Activated naive CD8-positive, alpha-beta T cell treated with anti-CD3 and anti-CD28 coated beads, Interleukin-2, amount 10 ng/mL, durations not matched to agents 7 days and 5 days (primary cell): ENCODE measurements around the gene MEP1A. TPM values are rescaled to one million over a fixed set of nuclear protein-coding genes. Genes with fewer than 3 reads are reported as not detected.
"Not testable (repeated sequence)": the region's sequence is repeated elsewhere in the genome, so short reads cannot be mapped to it uniquely, and the experiment has no call there.

Experiments used
- ATAC-seq: fragments of 150-1000 bp; cut with Tn5 transposase; one replicate; pipeline ENCODE4 v1.10.0; 2021; ENCODE audit warnings: low read depth, moderate library complexity
- POLR2A ChIA-PET: fragments of 350-600 bp; sonication (Branson Sonifier 250); formaldehyde crosslinking; loops from one replicate; lab custom pipeline; 2021; ENCODE audit warnings: antibody characterized with exemption; lab: Charles Lee
- DNase-seq: peaks from one replicate; pipeline ENCODE4 v3.0.0; 2021
- H3K27ac Mint-ChIP-seq: one replicate; pipeline ENCODE4 v1.8.0; 2022; ENCODE audit warnings: mild to moderate bottlenecking, mixed read lengths
- H3K27me3 Mint-ChIP-seq: one replicate; pipeline ENCODE4 v1.8.0; 2022; ENCODE audit warnings: mild to moderate bottlenecking, moderate library complexity, mixed read lengths
- H3K36me3 Mint-ChIP-seq: one replicate; pipeline ENCODE4 v1.8.0; 2021; ENCODE audit warnings: mild to moderate bottlenecking, mixed read lengths
- H3K4me1 Mint-ChIP-seq: one replicate; pipeline ENCODE4 v1.8.0; 2021; ENCODE audit warnings: mixed read lengths
- H3K4me3 Mint-ChIP-seq: one replicate; pipeline ENCODE4 v1.8.0; 2022; ENCODE audit warnings: mild to moderate bottlenecking, moderate library complexity, mixed read lengths
- H3K9me3 Mint-ChIP-seq: one replicate; pipeline ENCODE4 v1.8.0; 2021; ENCODE audit warnings: mixed read lengths
- total RNA-seq, 2 experiments: library from RNA; stranded (reverse); gene quantifications; one replicate each; pipeline ENCODE4 v1.2.3, GENCODE V29; 2021

The MEP1A gene
- total RNA-seq, 2 experiments from 2014 or later = not detected

- DNase-seq (no peak), ATAC-seq (no peak)
- H3K27me3 Mint-ChIP-seq = peaks cover 6% of the 10 kb centered on the region
- H3K4me3 Mint-ChIP-seq = no peak overlapping the region
- H3K4me1 Mint-ChIP-seq = no peaks in the 10 kb centered on the region
- POLR2A ChIA-PET = no interaction called here
- no peaks in the 10 kb centered on the region for H3K9me3 Mint-ChIP-seq
- no peak overlapping the region for H3K27ac Mint-ChIP-seq
- H3K36me3 Mint-ChIP-seq = no peaks in the 10 kb centered on the region
Observed at GRCh38 chr6:46763466-46763865, 29.7 kb upstream of the MEP1A start.

GRCh38 chr6:46764280-46764679 lies 28.9 kb upstream of the MEP1A start:
- POLR2A ChIA-PET, H3K9me3 Mint-ChIP-seq, H3K27me3 Mint-ChIP-seq, ATAC-seq, H3K4me1 Mint-ChIP-seq, DNase-seq, H3K27ac Mint-ChIP-seq, H3K4me3 Mint-ChIP-seq, H3K36me3 Mint-ChIP-seq: not testable (repeated sequence)

- H3K9me3 Mint-ChIP-seq = no peaks in the 10 kb centered on the region
- no peaks in the 10 kb centered on the region for H3K4me1 Mint-ChIP-seq
- no peak for ATAC-seq
- no peaks in the 10 kb centered on the region for H3K36me3 Mint-ChIP-seq
- H3K27ac Mint-ChIP-seq = no peak overlapping the region
- POLR2A ChIA-PET = no interaction called here
- no peak overlapping the region for H3K4me3 Mint-ChIP-seq
- no peak for DNase-seq
- peaks cover 6% of the 10 kb centered on the region for H3K27me3 Mint-ChIP-seq
Observed at GRCh38 chr6:46764961-46765360, 28.2 kb upstream of the MEP1A start.

- Mint-ChIP-seq H3K27ac (no peak overlapping the region), H3K27me3 (peaks cover 10% of the 10 kb centered on the region), H3K9me3 (no peaks in the 10 kb centered on the region), H3K36me3 (no peaks in the 10 kb centered on the region), H3K4me1 (no peaks in the 10 kb centered on the region), H3K4me3 (no peak overlapping the region)
- ATAC-seq (no peak), DNase-seq (no peak)
- POLR2A ChIA-PET = no interaction called here
Observed at GRCh38 chr6:46772016-46772415, 21.2 kb upstream of the MEP1A start.

- Mint-ChIP-seq H3K27me3 (peaks cover 6% of the 10 kb centered on the region), H3K9me3 (no peaks in the 10 kb centered on the region), H3K4me1 (no peaks in the 10 kb centered on the region), H3K27ac (no peak overlapping the region), H3K36me3 (no peaks in the 10 kb centered on the region), H3K4me3 (no peak overlapping the region)
- ATAC-seq (no peak), DNase-seq (no peak)
- POLR2A ChIA-PET = no interaction called here
Observed at GRCh38 chr6:46772762-46773161, 20.4 kb upstream of the MEP1A start.

GRCh38 chr6:46773201-46773855 lies 19.9 kb upstream of the MEP1A start:
- H3K4me3 Mint-ChIP-seq = no peak overlapping the region
- peaks cover 4% of the 10 kb centered on the region for H3K27me3 Mint-ChIP-seq
- H3K36me3 Mint-ChIP-seq = no peaks in the 10 kb centered on the region
- no peaks in the 10 kb centered on the region for H3K9me3 Mint-ChIP-seq
- DNase-seq (no peak), ATAC-seq (no peak)
- H3K4me1 Mint-ChIP-seq = no peaks in the 10 kb centered on the region
- POLR2A ChIA-PET = no interaction called here
- H3K27ac Mint-ChIP-seq = no peak overlapping the region

- POLR2A ChIA-PET, H3K36me3 Mint-ChIP-seq, H3K27me3 Mint-ChIP-seq, ATAC-seq, H3K9me3 Mint-ChIP-seq, H3K27ac Mint-ChIP-seq, H3K4me3 Mint-ChIP-seq, DNase-seq, H3K4me1 Mint-ChIP-seq: not testable (repeated sequence)
Observed at GRCh38 chr6:46774736-46775135, 18.5 kb upstream of the MEP1A start.

GRCh38 chr6:46776070-46776712 lies 17.0 kb upstream of the MEP1A start:
- H3K27me3 Mint-ChIP-seq = peaks cover 10% of the 10 kb centered on the region
- DNase-seq (no peak), ATAC-seq (no peak)
- no peak overlapping the region for H3K27ac Mint-ChIP-seq
- H3K9me3 Mint-ChIP-seq = no peaks in the 10 kb centered on the region
- POLR2A ChIA-PET = no interaction called here
- H3K4me3 Mint-ChIP-seq = no peak overlapping the region
- H3K4me1 Mint-ChIP-seq = no peaks in the 10 kb centered on the region
- H3K36me3 Mint-ChIP-seq = no peaks in the 10 kb centered on the region

- H3K9me3 Mint-ChIP-seq = no peaks in the 10 kb centered on the region
- ATAC-seq = no peak
- no peaks in the 10 kb centered on the region for H3K36me3 Mint-ChIP-seq
- H3K27me3 Mint-ChIP-seq = peaks cover 5% of the 10 kb centered on the region
- POLR2A ChIA-PET = no interaction called here
- no peak overlapping the region for H3K27ac Mint-ChIP-seq
- H3K4me1 Mint-ChIP-seq = no peaks in the 10 kb centered on the region
- no peak overlapping the region for H3K4me3 Mint-ChIP-seq
- DNase-seq = no peak
Observed at GRCh38 chr6:46777476-46778346, 15.5 kb upstream of the MEP1A start.

GRCh38 chr6:46781478-46782378 lies 11.5 kb upstream of the MEP1A start:
- Mint-ChIP-seq H3K9me3 (no peaks in the 10 kb centered on the region), H3K4me3 (no peak overlapping the region), H3K4me1 (no peaks in the 10 kb centered on the region), H3K27me3 (peaks cover 5% of the 10 kb centered on the region), H3K36me3 (no peaks in the 10 kb centered on the region), H3K27ac (no peak overlapping the region)
- ATAC-seq (no peak), DNase-seq (no peak)
- POLR2A ChIA-PET = no interaction called here

GRCh38 chr6:46784535-46784934 lies 8.7 kb upstream of the MEP1A start:
- no peak overlapping the region for H3K27ac Mint-ChIP-seq
- peaks cover 5% of the 10 kb centered on the region for H3K27me3 Mint-ChIP-seq
- POLR2A ChIA-PET = no interaction called here
- no peaks in the 10 kb centered on the region for H3K36me3 Mint-ChIP-seq
- H3K9me3 Mint-ChIP-seq = no peaks in the 10 kb centered on the region
- no peaks in the 10 kb centered on the region for H3K4me1 Mint-ChIP-seq
- no peak overlapping the region for H3K4me3 Mint-ChIP-seq
- no peak for ATAC-seq
- no peak for DNase-seq

GRCh38 chr6:46787871-46788540 lies 5.2 kb upstream of the MEP1A start:
- no peaks in the 10 kb centered on the region for H3K9me3 Mint-ChIP-seq
- no peaks in the 10 kb centered on the region for H3K4me1 Mint-ChIP-seq

More at GRCh38 chr6:46787871-46788540, 5.2 kb upstream of the MEP1A start:
- POLR2A ChIA-PET = no interaction called here
- Mint-ChIP-seq H3K27me3 (peaks cover 1% of the 10 kb centered on the region), H3K27ac (no peak overlapping the region), H3K4me3 (no peak overlapping the region), H3K36me3 (no peaks in the 10 kb centered on the region)
- ATAC-seq (no peak), DNase-seq (no peak)
